Measurements from ENCODE around the gene DHRS3. TPM values are rescaled to one million over a fixed set of nuclear protein-coding genes. Genes with fewer than 3 reads are reported as not detected.

Gene DHRS3, protein sequence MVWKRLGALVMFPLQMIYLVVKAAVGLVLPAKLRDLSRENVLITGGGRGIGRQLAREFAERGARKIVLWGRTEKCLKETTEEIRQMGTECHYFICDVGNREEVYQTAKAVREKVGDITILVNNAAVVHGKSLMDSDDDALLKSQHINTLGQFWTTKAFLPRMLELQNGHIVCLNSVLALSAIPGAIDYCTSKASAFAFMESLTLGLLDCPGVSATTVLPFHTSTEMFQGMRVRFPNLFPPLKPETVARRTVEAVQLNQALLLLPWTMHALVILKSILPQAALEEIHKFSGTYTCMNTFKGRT
- total RNA-seq: 100 to 1,000 TPM; 180 to 449 (median 358) TPM

- Histone ChIP-seq H3K9me3 (no peaks in the 10 kb centered on the region), H3K36me3 (no peaks in the 10 kb centered on the region), H3K4me1 (peaks cover 0 to 60% (median 40%) of the 10 kb centered on the region in 4 donors), H3K4me3 (peak within 1 kb of the TSS; percentile 47 to 84 (median 76)), H3K27ac (peak within 1 kb of the TSS; percentile 91 to 98 (median 94)), H3K27me3 (no peaks in the 10 kb centered on the region)
- DNase-seq (ENCODE audit: low spot score in 2 of 2): peak; percentile 61 to 65
- TF ChIP-seq CTCF (IDR thresholded peaks at IDR 0.05): no peak
- TF ChIP-seq POLR2A (IDR thresholded peaks at IDR 0.05): peak; percentile 25 to 84
- peak; percentile 28 to 96 for TF ChIP-seq EP300 (IDR thresholded peaks at IDR 0.05)
- WGBS, 2 donors: 1% methylated on average over 54 to 69 of the region's 69 CpGs
These were observed at the start of gene DHRS3 for GRCh38 chr1:12617901-12618660. Gene DHRS3, minus strand, starts transcription at chr1:12618210. Its CDS starts 862 bp downstream, at chr1:12617348.

- 80 to 82% methylated on average over 15 of the region's 15 CpGs for WGBS, 2 donors
These were observed 48.2 kb upstream of the DHRS3 start for GRCh38 chr1:12666141-12666735.

DNA sequence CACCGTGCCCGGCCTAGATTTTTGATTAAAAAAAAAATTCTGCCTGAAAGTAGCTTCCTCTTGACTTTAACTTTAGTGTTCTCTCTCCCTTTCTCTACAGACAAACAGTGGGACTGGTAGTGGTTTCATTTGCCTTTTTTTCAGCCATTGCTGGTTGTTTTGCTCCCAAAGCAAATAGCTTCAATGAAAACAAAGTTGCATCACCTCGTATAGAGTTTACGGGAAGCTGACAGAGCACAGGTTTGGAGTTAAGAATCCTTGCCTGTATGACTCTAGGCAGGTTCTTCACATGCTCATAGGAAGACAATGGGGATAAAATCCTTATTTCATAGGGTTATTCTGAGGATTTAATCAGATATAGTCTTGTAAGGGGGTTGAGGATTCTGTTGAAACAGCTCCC lies 47.5 kb upstream of the DHRS3 start:
- no peaks in the 10 kb centered on the region for H3K4me1 ChIP-seq
- TF ChIP-seq CTCF (IDR thresholded peaks at IDR 0.05) (no peak), EP300 (IDR thresholded peaks at IDR 0.05) (no peak)

More at GRCh38 chr1:12666141-12666735, 48.2 kb upstream of the DHRS3 start:
- DNase-seq (ENCODE audit: low spot score in 2 of 2): no peak
- H3K4me3 ChIP-seq: no peak overlapping the region
- TF ChIP-seq POLR2A (IDR thresholded peaks at IDR 0.05) (no peak), CTCF (IDR thresholded peaks at IDR 0.05) (no peak)
- no peaks in the 10 kb centered on the region for H3K4me1 ChIP-seq
- H3K36me3 ChIP-seq: no peaks in the 10 kb centered on the region
- no peaks in the 10 kb centered on the region for H3K27me3 ChIP-seq
- H3K9me3 ChIP-seq: peaks cover 0 to 17% (median 0%) of the 10 kb centered on the region in 4 donors
- H3K27ac ChIP-seq: no peak overlapping the region

GRCh38 chr1:12662556-12662955 lies 44.5 kb upstream of the DHRS3 start:
- 100% methylated on average over 1 of the region's 1 CpG for WGBS, 2 donors

More for the DNA sequence above, 47.5 kb upstream of the DHRS3 start:
- 73 to 76% methylated on average over 4 of the region's 4 CpGs for whole genome bisulfite sequencing, 2 donors
- H3K9me3 ChIP-seq: peaks cover 0 to 17% (median 0%) of the 10 kb centered on the region in 4 donors
- DNase-seq (ENCODE audit: low spot score in 2 of 2): no peak
- no peak overlapping the region for H3K4me3 ChIP-seq
- H3K27ac ChIP-seq: no peak overlapping the region
- H3K36me3 ChIP-seq: no peaks in the 10 kb centered on the region
- no peaks in the 10 kb centered on the region for H3K27me3 ChIP-seq

More at GRCh38 chr1:12662556-12662955, 44.5 kb upstream of the DHRS3 start:
- no peaks in the 10 kb centered on the region for H3K36me3 ChIP-seq
- no peak overlapping the region for H3K4me3 ChIP-seq
- DNase-seq (ENCODE audit: low spot score in 2 of 2): no peak
- TF ChIP-seq POLR2A (IDR thresholded peaks at IDR 0.05) (no peak), EP300 (IDR thresholded peaks at IDR 0.05) (no peak), CTCF (IDR thresholded peaks at IDR 0.05) (no peak)
- peaks cover 0 to 6% (median 0%) of the 10 kb centered on the region in 4 donors for H3K4me1 ChIP-seq
- peaks cover 0 to 7% (median 0%) of the 10 kb centered on the region in 4 donors for H3K9me3 ChIP-seq
- H3K27me3 ChIP-seq: no peaks in the 10 kb centered on the region
- no peak overlapping the region for H3K27ac ChIP-seq
